KOPT-K1 (cell line): ENCODE results near the gene TGFBI.
"Not testable (repeated sequence)": the region's sequence is repeated elsewhere in the genome, so short reads cannot be mapped to it uniquely, and the experiment has no call there.

Experiments used
- H3K27ac ChIP-seq: fragments of 200-600 bp; sonication (generic); 2 replicates; pipeline ENCODE4 v1.5.1; 2016; ENCODE audit warnings: antibody characterized with exemption, mild to moderate bottlenecking, low read depth, low read length; ENCODE audit not compliant: poor library complexity, severe bottlenecking
- H3K36me3 ChIP-seq: fragments of 200-600 bp; sonication (generic); 2 replicates; pipeline ENCODE4 v1.5.1; 2017; ENCODE audit warnings: antibody characterized with exemption, mild to moderate bottlenecking, low read length, moderate library complexity; ENCODE audit not compliant: insufficient read depth
- H3K9me3 ChIP-seq: fragments of 200-600 bp; sonication (generic); 2 replicates; pipeline ENCODE4 v1.5.1; 2017; ENCODE audit warnings: antibody characterized with exemption, low read length, mild to moderate bottlenecking; ENCODE audit not compliant: insufficient read depth, poor library complexity, severe bottlenecking

The TGFBI gene

GRCh38 chr5:136042665-136043121 is 13.9 kb downstream of the TGFBI start:
- Histone ChIP-seq H3K9me3 (peaks cover 5% of the 10 kb centered on the region), H3K27ac (no peak overlapping the region), H3K36me3 (no peaks in the 10 kb centered on the region)

DNA sequence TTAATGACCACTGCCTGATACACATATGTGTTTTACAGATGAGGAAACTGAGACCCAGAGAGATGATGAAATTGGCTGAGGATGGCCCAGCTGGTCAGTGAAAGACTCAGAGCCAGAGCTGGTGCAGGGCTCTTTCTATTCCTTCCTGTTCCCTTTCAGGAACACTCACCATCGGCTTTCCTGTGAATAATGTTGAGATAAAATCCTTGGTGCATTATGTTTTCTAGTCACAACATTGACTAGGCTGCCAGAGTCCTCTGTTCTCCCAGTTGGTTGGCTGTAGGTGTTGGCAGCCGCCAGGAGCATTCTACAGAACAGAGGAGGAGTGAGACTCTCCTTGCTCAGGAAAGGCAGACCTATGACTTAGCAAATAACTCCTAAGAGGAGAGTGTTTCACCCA is 14.8 kb downstream of the TGFBI start:
- no peaks in the 10 kb centered on the region for H3K36me3 ChIP-seq
- no peak overlapping the region for H3K27ac ChIP-seq
- peaks cover 2% of the 10 kb centered on the region for H3K9me3 ChIP-seq

- H3K27ac ChIP-seq, result no peak overlapping the region
- no peaks in the 10 kb centered on the region for H3K36me3 ChIP-seq
- H3K9me3 ChIP-seq, result no peaks in the 10 kb centered on the region
Observed at GRCh38 chr5:136043968-136044610, 15.3 kb downstream of the TGFBI start.

DNA sequence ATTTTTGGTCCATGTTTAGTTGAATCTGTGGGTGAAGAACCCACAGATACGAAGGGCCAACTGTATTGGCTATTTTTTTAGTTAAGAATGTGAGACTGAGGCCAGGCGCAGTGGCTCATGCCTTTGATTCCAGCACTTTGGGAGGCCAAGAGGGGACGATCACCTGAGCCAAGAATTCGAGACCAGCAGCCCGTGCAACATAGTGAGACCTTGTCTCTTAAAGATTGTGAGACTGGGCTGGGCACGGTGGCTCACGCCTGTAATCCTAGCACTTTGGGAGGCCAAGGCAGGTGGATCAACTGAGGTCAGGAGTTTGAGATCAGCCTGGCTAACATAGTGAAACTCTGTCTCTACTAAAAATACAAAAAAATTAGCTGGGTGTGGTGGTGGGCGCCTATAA is 16.2 kb downstream of the TGFBI start:
- not testable (repeated sequence) for H3K27ac ChIP-seq, H3K36me3 ChIP-seq, H3K9me3 ChIP-seq

- H3K9me3 ChIP-seq, result no peaks in the 10 kb centered on the region
- no peak overlapping the region for H3K27ac ChIP-seq
- H3K36me3 ChIP-seq, result no peaks in the 10 kb centered on the region
Observed at GRCh38 chr5:136046246-136046645, 17.5 kb downstream of the TGFBI start.

- no peak overlapping the region for H3K27ac ChIP-seq
- H3K36me3 ChIP-seq, result no peaks in the 10 kb centered on the region
- no peaks in the 10 kb centered on the region for H3K9me3 ChIP-seq
Observed at GRCh38 chr5:136047858-136048257, 19.1 kb downstream of the TGFBI start.

DNA sequence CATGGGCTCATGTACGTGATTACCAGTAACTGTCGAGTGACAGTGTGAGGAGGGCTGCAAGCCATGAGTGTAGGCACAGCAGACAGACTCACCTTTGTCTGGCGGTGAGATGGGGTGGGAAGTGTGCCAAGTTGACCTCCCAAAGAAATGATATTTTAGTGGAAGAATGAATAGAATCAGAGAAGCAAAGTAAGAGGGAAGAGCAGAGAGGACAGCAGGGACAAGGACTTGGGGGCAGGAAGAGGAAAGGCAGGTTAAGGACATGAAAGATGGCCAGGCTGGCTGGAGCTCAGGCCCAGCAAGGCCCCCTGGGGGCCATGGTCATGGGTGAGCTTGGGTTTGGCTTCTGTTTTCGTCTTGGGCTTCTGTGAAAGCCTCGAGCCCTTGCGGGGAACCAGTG is 20.2 kb downstream of the TGFBI start:
- Histone ChIP-seq H3K9me3 (no peaks in the 10 kb centered on the region), H3K27ac (no peak overlapping the region)

DNA sequence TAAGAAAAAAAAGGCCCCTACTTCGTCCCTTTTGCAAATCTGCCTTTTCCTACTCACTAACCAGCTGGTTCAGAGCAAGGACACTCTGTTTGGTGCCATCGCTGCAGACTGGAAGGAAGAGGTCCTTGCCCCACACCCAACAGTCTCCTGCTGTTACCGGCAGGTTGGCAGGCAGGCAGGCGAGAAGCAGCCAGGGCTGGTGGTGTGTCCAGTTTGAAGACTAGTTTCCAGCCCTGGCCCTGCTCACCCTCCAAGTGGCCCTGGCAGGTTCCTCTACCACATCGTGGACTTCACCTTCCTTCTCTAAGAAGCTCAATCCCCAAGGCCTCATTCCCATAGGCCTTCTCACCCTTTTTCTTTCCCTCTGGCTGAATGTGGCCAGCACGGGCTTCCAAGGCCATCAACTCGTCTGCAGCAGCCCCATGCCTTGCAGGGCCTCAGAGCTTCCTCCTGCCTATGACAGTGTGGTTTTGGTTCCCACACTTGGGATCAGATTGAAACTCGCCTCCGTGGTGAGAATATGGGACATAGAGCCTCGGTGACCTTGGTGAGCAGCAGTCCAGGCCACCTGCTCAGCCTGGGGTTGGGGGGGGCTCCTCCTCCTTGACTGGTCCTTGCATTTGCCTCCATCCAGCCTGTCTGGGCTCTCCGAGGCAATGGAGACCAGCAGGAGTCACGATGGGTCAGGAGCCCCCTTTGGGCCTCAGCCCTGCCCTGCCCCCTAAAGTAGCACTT is 22.9 kb downstream of the TGFBI start:
- Histone ChIP-seq H3K9me3 (no peaks in the 10 kb centered on the region), H3K36me3 (no peaks in the 10 kb centered on the region), H3K27ac (no peak overlapping the region)

More for the DNA sequence above, 20.2 kb downstream of the TGFBI start:
- no peaks in the 10 kb centered on the region for H3K36me3 ChIP-seq

DNA sequence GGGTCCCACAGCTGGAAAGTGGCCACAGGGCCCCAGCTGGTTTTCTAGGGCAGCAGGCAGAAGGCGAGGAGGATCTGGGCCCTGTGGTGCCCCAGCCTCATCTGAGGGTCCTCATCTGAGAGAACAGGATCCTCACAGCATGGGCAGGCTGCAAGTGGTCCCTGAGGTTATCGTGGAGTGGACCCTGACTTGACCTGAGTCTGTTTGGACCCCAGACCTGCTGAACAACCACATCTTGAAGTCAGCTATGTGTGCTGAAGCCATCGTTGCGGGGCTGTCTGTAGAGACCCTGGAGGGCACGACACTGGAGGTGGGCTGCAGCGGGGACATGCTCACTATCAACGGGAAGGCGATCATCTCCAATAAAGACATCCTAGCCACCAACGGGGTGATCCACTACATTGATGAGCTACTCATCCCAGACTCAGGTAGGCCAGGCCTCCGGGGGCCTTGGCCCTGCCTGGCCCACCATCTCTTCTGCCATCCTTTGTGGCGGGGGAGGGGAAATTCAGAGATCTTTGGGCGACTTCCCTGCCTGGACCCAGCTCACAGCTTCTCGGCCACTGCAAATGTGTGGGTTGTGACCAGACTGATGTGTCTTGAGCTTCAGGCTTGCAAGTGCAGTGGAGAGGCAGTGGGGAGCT is 24.0 kb downstream of the TGFBI start:
- H3K9me3 ChIP-seq, result no peaks in the 10 kb centered on the region
- H3K27ac ChIP-seq, result no peak overlapping the region
- no peaks in the 10 kb centered on the region for H3K36me3 ChIP-seq

DNA sequence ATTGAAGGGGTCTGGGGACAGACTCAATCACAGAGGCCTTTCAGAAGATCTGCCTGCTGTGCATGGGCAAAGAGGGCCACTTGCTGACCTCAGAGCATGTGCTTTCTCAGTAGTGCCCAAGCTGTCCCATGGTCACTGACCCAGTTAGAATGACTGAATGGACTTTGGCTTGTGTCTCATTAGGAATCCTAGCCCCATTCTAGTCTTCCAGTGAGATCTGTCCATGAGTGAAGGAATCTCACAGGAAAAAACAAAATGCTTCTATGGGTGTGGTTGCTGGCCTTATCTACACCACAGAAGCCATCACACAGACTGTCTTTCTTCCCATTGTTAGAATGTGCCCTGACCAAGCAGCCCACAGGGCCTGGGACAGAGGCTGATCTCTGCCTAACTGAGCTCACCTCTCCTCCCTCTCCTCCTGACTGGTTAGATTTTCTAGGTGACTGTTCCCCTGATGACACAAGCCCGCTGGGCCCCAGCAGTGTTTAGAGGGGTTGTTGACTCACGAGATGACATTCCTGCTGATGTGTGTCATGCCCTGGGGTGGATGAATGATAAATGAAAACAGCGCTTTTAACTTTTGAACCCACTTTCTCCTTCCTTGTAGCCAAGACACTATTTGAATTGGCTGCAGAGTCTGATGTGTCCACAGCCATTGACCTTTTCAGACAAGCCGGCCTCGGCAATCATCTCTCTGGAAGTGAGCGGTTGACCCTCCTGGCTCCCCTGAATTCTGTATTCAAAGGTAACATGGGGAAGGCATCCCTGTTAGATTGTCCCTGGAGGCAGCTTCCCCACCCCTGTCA is 24.8 kb downstream of the TGFBI start:
- Histone ChIP-seq H3K27ac (no peak overlapping the region), H3K9me3 (no peaks in the 10 kb centered on the region), H3K36me3 (no peaks in the 10 kb centered on the region)

- no peaks in the 10 kb centered on the region for H3K9me3 ChIP-seq
- no peak overlapping the region for H3K27ac ChIP-seq
- H3K36me3 ChIP-seq, result no peaks in the 10 kb centered on the region
Observed at GRCh38 chr5:136054142-136055019, 25.6 kb downstream of the TGFBI start.

- Histone ChIP-seq H3K9me3 (no peaks in the 10 kb centered on the region), H3K36me3 (no peaks in the 10 kb centered on the region), H3K27ac (no peak overlapping the region)
Observed at GRCh38 chr5:136055612-136056309, 27.0 kb downstream of the TGFBI start.

GRCh38 chr5:136056336-136056735 is 27.5 kb downstream of the TGFBI start:
- Histone ChIP-seq H3K36me3 (no peaks in the 10 kb centered on the region), H3K9me3 (no peaks in the 10 kb centered on the region), H3K27ac (no peak overlapping the region)
